NOMO-1 treated with DMSO at 0.1 percent for 48 hours (cell line): ENCODE measurements around the gene ARMS2.

ENCODE experiments used
- DNase-seq: peaks from one replicate; lab custom pipeline; 2025; ENCODE audit not compliant: unreplicated experiment; lab: John Stamatoyannopoulos, UW

The ARMS2 gene

GRCh38 chr10:122450353-122450990 lies 4.0 kb upstream of the ARMS2 start:
- DNase-seq = no peak

- no peak for DNase-seq
Measured at GRCh38 chr10:122454071-122454470, 382 bp upstream of the ARMS2 start.

GRCh38 chr10:122455376-122456079 lies 1.1 kb downstream of the ARMS2 start:
- no peak for DNase-seq

GRCh38 chr10:122457934-122458333 lies 3.5 kb downstream of the ARMS2 start:
- no peak for DNase-seq

- no peak for DNase-seq
Measured at GRCh38 chr10:122458693-122459092, 4.2 kb downstream of the ARMS2 start.

- no peak for DNase-seq
Measured at GRCh38 chr10:122459561-122460273, 5.3 kb downstream of the ARMS2 start.

- no peak for DNase-seq
Measured at GRCh38 chr10:122460891-122461293, 6.4 kb downstream of the ARMS2 start.

- no peak for DNase-seq
Measured at GRCh38 chr10:122461367-122461728, 6.9 kb downstream of the ARMS2 start, which contains the start of gene HTRA1. TSS of gene HTRA1 (plus strand) at chr10:122461553. CDS start at chr10:122461653, 100 bp downstream.

GRCh38 chr10:122461729-122462532 lies 7.5 kb downstream of the ARMS2 start:
- DNase-seq = no peak

GRCh38 chr10:122462533-122463465 lies 8.3 kb downstream of the ARMS2 start:
- DNase-seq = no peak

GRCh38 chr10:122463466-122464249 lies 9.2 kb downstream of the ARMS2 start:
- DNase-seq = no peak

- DNase-seq = no peak
Measured at GRCh38 chr10:122464250-122464510, 9.7 kb downstream of the ARMS2 start.

GRCh38 chr10:122464586-122464985 lies 10.1 kb downstream of the ARMS2 start:
- DNase-seq = no peak

- no peak for DNase-seq
Measured at GRCh38 chr10:122465401-122466040, 11.1 kb downstream of the ARMS2 start.

GRCh38 chr10:122466951-122467381 lies 12.5 kb downstream of the ARMS2 start:
- peak; percentile 62 for DNase-seq

GRCh38 chr10:122467701-122468100 lies 13.2 kb downstream of the ARMS2 start:
- no peak for DNase-seq

GRCh38 chr10:122468307-122468925 lies 14.0 kb downstream of the ARMS2 start:
- DNase-seq = no peak

- peak; percentile 94 for DNase-seq
Measured at GRCh38 chr10:122468926-122469781, 14.7 kb downstream of the ARMS2 start.
